Sigmoid colon (tissue), 4 donors: ENCODE results near the gene RGR.

Experiments
- EP300 ChIP-seq, 4 donors: sonication (generic); formaldehyde crosslinking; IDR thresholded peaks; one replicate each; pipeline ENCODE4 v1.6.1; 2017; ENCODE audit warnings: antibody characterized with exemption in 4 of 4
- POLR2A ChIP-seq, 2 donors: fragments of 450-650 bp; IDR thresholded peaks; one replicate each; pipeline ENCODE4 v1.6.1; 2016; ENCODE audit warnings: antibody characterized with exemption in 2 of 2, mild to moderate bottlenecking in 2 of 2, moderate library complexity in 2 of 2
- POLR2AphosphoS5 ChIP-seq, 4 donors: sonication (generic); formaldehyde crosslinking; IDR thresholded peaks; one replicate each; pipeline ENCODE4 v1.6.1; 2017; ENCODE audit warnings: antibody characterized with exemption in 4 of 4
- TF ChIP-seq, protein P1 (sequence below), 4 experiments: fragments of 450-650 bp in 3 of 4; fragments of 200-600 bp in 1 of 4; IDR thresholded peaks; one replicate each; pipeline ENCODE4 v1.5.1; 2016 to 2019; ENCODE audit warnings: antibody characterized with exemption in 4 of 4, mild to moderate bottlenecking in 3 of 4, moderate library complexity in 2 of 4

DNA sequence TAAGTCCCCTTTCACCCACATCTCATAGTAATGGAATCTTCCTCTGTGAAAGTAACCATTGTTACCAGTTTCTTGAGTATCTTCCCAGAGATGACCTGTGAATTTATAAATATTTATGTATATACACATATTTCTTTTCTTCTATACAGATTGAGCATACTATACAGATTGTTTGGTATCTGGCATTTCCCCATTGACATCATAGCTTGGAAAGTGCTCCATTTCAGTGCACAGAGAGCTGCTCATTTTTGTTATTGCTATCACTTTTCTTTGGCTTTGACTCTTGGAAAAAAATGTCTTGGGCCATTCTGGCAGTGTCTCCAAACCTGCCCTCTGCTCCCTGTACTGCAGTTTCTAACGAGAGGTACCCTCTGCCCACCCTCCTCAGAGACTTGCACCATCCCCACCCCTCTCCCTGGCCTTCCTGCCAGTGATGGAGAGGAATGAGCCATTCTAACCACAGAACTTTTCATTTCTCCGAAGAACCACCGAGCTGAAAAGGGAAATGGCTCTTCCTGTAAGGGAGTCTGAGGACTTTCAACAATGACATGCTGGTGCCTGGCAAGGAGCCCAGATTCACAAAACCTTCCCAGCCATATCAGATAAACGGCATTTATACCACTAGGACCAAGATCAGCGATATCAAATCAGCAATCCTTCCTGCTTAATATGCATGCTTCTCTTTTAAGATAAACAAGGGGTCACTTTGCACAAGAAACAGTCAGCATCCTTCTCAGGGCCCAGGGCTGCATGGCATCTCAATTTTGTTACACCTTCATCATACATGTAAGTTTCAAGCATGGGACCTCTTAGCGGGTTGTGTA is 63.8 kb downstream of the RGR start:
- TF ChIP-seq, protein P1, sequence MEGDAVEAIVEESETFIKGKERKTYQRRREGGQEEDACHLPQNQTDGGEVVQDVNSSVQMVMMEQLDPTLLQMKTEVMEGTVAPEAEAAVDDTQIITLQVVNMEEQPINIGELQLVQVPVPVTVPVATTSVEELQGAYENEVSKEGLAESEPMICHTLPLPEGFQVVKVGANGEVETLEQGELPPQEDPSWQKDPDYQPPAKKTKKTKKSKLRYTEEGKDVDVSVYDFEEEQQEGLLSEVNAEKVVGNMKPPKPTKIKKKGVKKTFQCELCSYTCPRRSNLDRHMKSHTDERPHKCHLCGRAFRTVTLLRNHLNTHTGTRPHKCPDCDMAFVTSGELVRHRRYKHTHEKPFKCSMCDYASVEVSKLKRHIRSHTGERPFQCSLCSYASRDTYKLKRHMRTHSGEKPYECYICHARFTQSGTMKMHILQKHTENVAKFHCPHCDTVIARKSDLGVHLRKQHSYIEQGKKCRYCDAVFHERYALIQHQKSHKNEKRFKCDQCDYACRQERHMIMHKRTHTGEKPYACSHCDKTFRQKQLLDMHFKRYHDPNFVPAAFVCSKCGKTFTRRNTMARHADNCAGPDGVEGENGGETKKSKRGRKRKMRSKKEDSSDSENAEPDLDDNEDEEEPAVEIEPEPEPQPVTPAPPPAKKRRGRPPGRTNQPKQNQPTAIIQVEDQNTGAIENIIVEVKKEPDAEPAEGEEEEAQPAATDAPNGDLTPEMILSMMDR (IDR thresholded peaks at IDR 0.05), result no peak
- TF ChIP-seq POLR2A (IDR thresholded peaks at IDR 0.05), result no peak
- no peak for TF ChIP-seq POLR2AphosphoS5 (IDR thresholded peaks at IDR 0.05)
- TF ChIP-seq EP300 (IDR thresholded peaks at IDR 0.05), result no peak
